ENCODE data around the gene DDX27. TPM values are rescaled to one million over a fixed set of nuclear protein-coding genes. Genes with fewer than 3 reads are reported as not detected.

DDX27 gene
- total and polyA plus RNA-seq, 2 of the 13 experiments (the other 11 are each of a cell fraction or from before 2014, with no cell fraction given) = 42.6 to 72.8 TPM

GRCh38 chr20:49216991-49217578 lies 2.1 kb upstream of the DDX27 start (continued):
- TF ChIP-seq, protein P1, sequence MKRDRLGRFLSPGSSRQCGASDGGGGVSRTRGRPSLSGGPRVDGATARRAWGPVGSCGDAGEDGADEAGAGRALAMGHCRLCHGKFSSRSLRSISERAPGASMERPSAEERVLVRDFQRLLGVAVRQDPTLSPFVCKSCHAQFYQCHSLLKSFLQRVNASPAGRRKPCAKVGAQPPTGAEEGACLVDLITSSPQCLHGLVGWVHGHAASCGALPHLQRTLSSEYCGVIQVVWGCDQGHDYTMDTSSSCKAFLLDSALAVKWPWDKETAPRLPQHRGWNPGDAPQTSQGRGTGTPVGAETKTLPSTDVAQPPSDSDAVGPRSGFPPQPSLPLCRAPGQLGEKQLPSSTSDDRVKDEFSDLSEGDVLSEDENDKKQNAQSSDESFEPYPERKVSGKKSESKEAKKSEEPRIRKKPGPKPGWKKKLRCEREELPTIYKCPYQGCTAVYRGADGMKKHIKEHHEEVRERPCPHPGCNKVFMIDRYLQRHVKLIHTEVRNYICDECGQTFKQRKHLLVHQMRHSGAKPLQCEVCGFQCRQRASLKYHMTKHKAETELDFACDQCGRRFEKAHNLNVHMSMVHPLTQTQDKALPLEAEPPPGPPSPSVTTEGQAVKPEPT (CRISPR knock-in tag; IDR thresholded peaks at IDR 0.05; ENCODE audit: low read depth) = no peak
- TF ChIP-seq PREB (CRISPR knock-in tag; IDR thresholded peaks at IDR 0.05) = no peak
- peak; percentile 62; the same call in 1 of the 2 replicates for TF ChIP-seq RELA (CRISPR knock-in tag; IDR thresholded peaks at IDR 0.05)
- TF ChIP-seq TBX2 (CRISPR knock-in tag; IDR thresholded peaks at IDR 0.05; ENCODE audit: borderline replicate concordance) = peak; percentile 52; the same call in 1 of the 2 replicates
- no peak; the same call in 1 of the 2 replicates for TF ChIP-seq ZNF138 (CRISPR knock-in tag; IDR thresholded peaks at IDR 0.05; ENCODE audit: low read depth)
- TF ChIP-seq, protein P2, sequence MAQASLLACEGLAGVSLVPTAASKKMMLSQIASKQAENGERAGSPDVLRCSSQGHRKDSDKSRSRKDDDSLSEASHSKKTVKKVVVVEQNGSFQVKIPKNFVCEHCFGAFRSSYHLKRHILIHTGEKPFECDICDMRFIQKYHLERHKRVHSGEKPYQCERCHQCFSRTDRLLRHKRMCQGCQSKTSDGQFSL (CRISPR knock-in tag; IDR thresholded peaks at IDR 0.05) = peak; percentile 51; the same call in 1 of the 2 replicates
- peak; percentile 66; the same call in 1 of the 2 replicates for TF ChIP-seq ZNF792 (CRISPR knock-in tag; IDR thresholded peaks at IDR 0.05)
- no peak for TF ChIP-seq ZNF615 (CRISPR knock-in tag; IDR thresholded peaks at IDR 0.05; ENCODE audit: borderline replicate concordance)
- TF ChIP-seq SMAD1 (CRISPR knock-in tag; IDR thresholded peaks at IDR 0.05; ENCODE audit: borderline replicate concordance, low read depth) = no peak
- TF ChIP-seq HNRNPH1 (optimal IDR thresholded peaks at IDR 0.05; ENCODE audit: low read depth, low read length) = no peak
- no peak for TF ChIP-seq ZBTB40 (IDR thresholded peaks at IDR 0.05)
- TF ChIP-seq ZBTB40 (CRISPR knock-in tag; IDR thresholded peaks at IDR 0.05) = no peak
- no peak for TF ChIP-seq PAX8 (CRISPR knock-in tag; IDR thresholded peaks at IDR 0.05; ENCODE audit: borderline replicate concordance)
- 0 out of 2 replicates have a peak, but pooled peaks have one; percentile 57 for TF ChIP-seq ZNF510 (CRISPR knock-in tag; IDR thresholded peaks at IDR 0.05; ENCODE audit: low read depth)
- TF ChIP-seq ATF6 (CRISPR knock-in tag; conservative IDR thresholded peaks at IDR 0.05) = 0 out of 2 replicates have a peak, but pooled peaks have one; percentile 61
